Epithelial cell of esophagus (primary cell): ENCODE results near the gene NUP42.

Experiments
- DNase-seq: peaks from one replicate; pipeline ENCODE4 v3.0.0; 2010; ENCODE audit warnings: low read depth
- H3K4me3 ChIP-seq: 2 replicates; pipeline ENCODE4 v1.5.1; 2011; ENCODE audit warnings: mild to moderate bottlenecking, low read length, control low read depth
- TF ChIP-seq, protein P1 (sequence below): IDR thresholded peaks from 2 replicates; pipeline ENCODE4 v1.5.1; 2011; ENCODE audit warnings: low read depth, mild to moderate bottlenecking, low read length, control low read depth, inconsistent platforms; ENCODE audit not compliant: insufficient read depth; ENCODE audit errors: missing control alignments

The NUP42 gene

GRCh38 chr7:23232966-23233365 is 51.1 kb downstream of the NUP42 start:
- TF ChIP-seq, protein P1, sequence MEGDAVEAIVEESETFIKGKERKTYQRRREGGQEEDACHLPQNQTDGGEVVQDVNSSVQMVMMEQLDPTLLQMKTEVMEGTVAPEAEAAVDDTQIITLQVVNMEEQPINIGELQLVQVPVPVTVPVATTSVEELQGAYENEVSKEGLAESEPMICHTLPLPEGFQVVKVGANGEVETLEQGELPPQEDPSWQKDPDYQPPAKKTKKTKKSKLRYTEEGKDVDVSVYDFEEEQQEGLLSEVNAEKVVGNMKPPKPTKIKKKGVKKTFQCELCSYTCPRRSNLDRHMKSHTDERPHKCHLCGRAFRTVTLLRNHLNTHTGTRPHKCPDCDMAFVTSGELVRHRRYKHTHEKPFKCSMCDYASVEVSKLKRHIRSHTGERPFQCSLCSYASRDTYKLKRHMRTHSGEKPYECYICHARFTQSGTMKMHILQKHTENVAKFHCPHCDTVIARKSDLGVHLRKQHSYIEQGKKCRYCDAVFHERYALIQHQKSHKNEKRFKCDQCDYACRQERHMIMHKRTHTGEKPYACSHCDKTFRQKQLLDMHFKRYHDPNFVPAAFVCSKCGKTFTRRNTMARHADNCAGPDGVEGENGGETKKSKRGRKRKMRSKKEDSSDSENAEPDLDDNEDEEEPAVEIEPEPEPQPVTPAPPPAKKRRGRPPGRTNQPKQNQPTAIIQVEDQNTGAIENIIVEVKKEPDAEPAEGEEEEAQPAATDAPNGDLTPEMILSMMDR: no peak
- peak; percentile 21 for DNase-seq
- no peak overlapping the region for H3K4me3 ChIP-seq

GRCh38 chr7:23234569-23235296 is 52.9 kb downstream of the NUP42 start:
- TF ChIP-seq, protein P1: no peak
- no peak overlapping the region for H3K4me3 ChIP-seq
- DNase-seq: no peak

GRCh38 chr7:23235813-23236221 is 54.0 kb downstream of the NUP42 start:
- peak; percentile 100 for DNase-seq
- TF ChIP-seq, protein P1: no peak
- H3K4me3 ChIP-seq: no peak overlapping the region

- no peak for DNase-seq
- H3K4me3 ChIP-seq: no peak overlapping the region
- TF ChIP-seq, protein P1: no peak
Measured at GRCh38 chr7:23237000-23237399, 55.2 kb downstream of the NUP42 start.

DNA sequence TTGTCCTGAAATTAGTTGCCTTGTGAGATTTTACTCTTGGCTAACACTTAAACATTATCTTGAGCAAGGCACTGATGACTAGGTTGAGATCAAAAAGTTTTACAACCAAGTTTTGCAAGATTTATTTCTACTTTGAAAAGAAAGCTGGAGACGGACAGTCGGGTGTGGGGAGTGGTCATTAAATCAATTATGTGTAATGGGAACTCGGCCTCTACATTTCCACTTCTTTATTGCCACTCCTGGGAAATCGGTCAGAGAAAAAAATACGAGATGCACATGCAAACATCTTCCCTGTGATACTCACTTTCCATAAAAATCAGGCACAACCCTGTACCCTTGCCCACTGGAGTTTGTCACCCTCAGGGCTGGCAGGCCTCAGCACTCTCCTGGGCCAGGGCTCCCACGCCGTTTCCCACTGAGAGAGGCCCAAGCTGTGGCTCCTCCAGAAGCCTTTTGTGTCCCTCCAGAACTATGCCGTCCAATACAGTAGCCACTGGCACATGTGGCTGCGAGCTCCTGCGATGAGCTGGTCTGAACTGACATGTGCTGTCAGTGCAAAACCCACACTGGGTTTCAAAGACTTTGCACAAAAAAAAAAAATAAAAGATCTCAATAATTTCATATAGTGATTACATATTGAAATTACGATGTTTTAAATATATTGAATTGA is 57.3 kb downstream of the NUP42 start:
- TF ChIP-seq, protein P1: no peak
- no peak for DNase-seq
- no peak overlapping the region for H3K4me3 ChIP-seq

DNA sequence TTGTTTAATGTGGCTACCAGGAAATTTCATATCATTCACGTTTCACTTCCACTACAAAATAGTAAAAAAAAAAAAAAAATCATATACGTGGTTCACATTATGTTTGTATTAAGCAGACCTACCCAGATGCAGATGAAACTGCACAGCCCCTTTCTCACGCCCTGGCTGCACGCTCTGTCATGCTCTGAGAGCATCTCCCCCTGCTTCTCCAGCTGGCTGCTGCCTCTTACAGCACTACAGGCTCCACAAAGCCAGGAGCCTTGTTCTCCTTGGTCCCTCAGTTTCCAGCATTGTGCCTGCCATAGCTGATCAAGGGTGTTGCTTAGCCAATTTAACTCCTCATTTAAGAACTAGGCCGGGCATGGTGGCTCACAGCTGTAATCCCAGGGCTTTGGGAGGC is 57.9 kb downstream of the NUP42 start:
- DNase-seq: no peak
- no peak overlapping the region for H3K4me3 ChIP-seq
- TF ChIP-seq, protein P1: no peak
